H1 (cell line): Measurements from ENCODE around the gene TBC1D28.
"Not testable (repeated sequence)": the region's sequence is repeated elsewhere in the genome, so short reads cannot be mapped to it uniquely, and the experiment has no call there.

Experiments used
- CREB1 ChIP-seq: IDR thresholded peaks from 2 replicates; pipeline ENCODE4 v1.6.1; 2012; ENCODE audit warnings: inconsistent platforms
- EGR1 ChIP-seq: IDR thresholded peaks from 2 replicates; pipeline ENCODE4 v1.6.1; 2011; ENCODE audit warnings: low read depth, low read length, borderline replicate concordance
- EP300 ChIP-seq, 2 experiments: IDR thresholded peaks; 1 replicate in 1 of 2; 2 replicates in 1 of 2; pipeline ENCODE4 v1.6.1; 2011 to 2012; ENCODE audit warnings: low read depth in 2 of 2, low read length in 2 of 2, mild to moderate bottlenecking in 2 of 2, borderline replicate concordance in 1 of 2, inconsistent platforms in 1 of 2, moderate library complexity in 1 of 2
- EZH2 ChIP-seq: fragments of 200-600 bp; sonication (generic); IDR thresholded peaks from 2 replicates; pipeline ENCODE4 v1.7.1; 2012; ENCODE audit warnings: low read depth, mild to moderate bottlenecking, moderate library complexity, low read length, inconsistent platforms; ENCODE audit not compliant: severe bottlenecking
- GTF2F1 ChIP-seq: IDR thresholded peaks from 2 replicates; pipeline ENCODE4 v1.6.1; 2012; ENCODE audit warnings: low read depth, low read length, improper control_type of control experiment, borderline replicate concordance
- POLR2A ChIP-seq, 2 experiments: IDR thresholded peaks; 1 replicate in 1 of 2; 2 replicates in 1 of 2; pipeline ENCODE4 v1.6.1; 2011; ENCODE audit warnings: low read depth in 2 of 2, low read length in 2 of 2, mild to moderate bottlenecking in 2 of 2; ENCODE audit errors: control extremely low read depth in 1 of 2
- RAD21 ChIP-seq, 2 experiments: IDR thresholded peaks in 1 of 2; conservative IDR thresholded peaks in 1 of 2; 2 replicates each; pipeline ENCODE4 v1.6.1; 2011; ENCODE audit warnings: low read depth in 2 of 2, low read length in 2 of 2, improper control_type of control experiment in 1 of 2, inconsistent platforms in 1 of 2, mild to moderate bottlenecking in 1 of 2, moderate library complexity in 1 of 2
- SIX5 ChIP-seq: IDR thresholded peaks from 2 replicates; pipeline ENCODE4 v1.6.1; 2011; ENCODE audit warnings: mild to moderate bottlenecking, low read depth, low read length
- SRF ChIP-seq: IDR thresholded peaks from 2 replicates; pipeline ENCODE4 v1.6.1; 2011; ENCODE audit warnings: mild to moderate bottlenecking, low read depth, low read length, moderate library complexity
- SUZ12 ChIP-seq: fragments of 200-600 bp; sonication (generic); IDR thresholded peaks from 2 replicates; pipeline ENCODE4 v1.6.1; 2012; ENCODE audit warnings: mild to moderate bottlenecking, inconsistent platforms, low read length, moderate library complexity, mixed read lengths
- TBP ChIP-seq: IDR thresholded peaks from 2 replicates; pipeline ENCODE4 v1.6.1; 2011; ENCODE audit warnings: low read depth, low read length, improper control_type of control experiment
- YY1 ChIP-seq: IDR thresholded peaks from 2 replicates; pipeline ENCODE4 v1.6.1; 2011; ENCODE audit warnings: low read depth, mild to moderate bottlenecking, low read length
- TF ChIP-seq, protein P1 (sequence below), 3 experiments: IDR thresholded peaks; 1 replicate in 2 of 3; 2 replicates in 1 of 3; pipeline versions ENCODE4 v1.5.1 to v1.6.1; 2011; ENCODE audit warnings: low read length in 3 of 3, mild to moderate bottlenecking in 3 of 3, inconsistent platforms in 2 of 3, low read depth in 1 of 3, moderate library complexity in 1 of 3; ENCODE audit not compliant: insufficient read depth in 1 of 3; ENCODE audit errors: control extremely low read depth in 1 of 3
- TF ChIP-seq, protein P2 (sequence below): IDR thresholded peaks from 2 replicates; pipeline ENCODE4 v1.6.1; 2011; ENCODE audit warnings: low read length, improper control_type of control experiment

DNA sequence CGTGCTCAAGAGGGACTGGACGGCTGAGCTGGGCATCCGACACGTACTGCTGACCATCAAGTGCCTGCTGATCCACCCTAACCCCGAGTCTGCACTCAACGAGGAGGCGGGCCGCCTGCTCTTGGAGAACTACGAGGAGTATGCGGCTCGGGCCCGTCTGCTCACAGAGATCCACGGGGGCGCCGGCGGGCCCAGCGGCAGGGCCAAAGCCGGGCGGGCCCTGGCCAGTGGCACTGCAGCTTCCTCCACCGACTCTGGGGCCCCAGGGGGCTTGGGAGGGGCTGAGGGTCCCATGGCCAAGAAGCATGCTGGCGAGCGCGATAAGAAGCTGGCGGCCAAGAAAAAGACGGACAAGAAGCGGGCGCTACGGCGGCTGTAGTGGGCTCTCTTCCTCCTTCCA, 33.2 kb upstream of the TBC1D28 start:
- TF ChIP-seq, protein P1, sequence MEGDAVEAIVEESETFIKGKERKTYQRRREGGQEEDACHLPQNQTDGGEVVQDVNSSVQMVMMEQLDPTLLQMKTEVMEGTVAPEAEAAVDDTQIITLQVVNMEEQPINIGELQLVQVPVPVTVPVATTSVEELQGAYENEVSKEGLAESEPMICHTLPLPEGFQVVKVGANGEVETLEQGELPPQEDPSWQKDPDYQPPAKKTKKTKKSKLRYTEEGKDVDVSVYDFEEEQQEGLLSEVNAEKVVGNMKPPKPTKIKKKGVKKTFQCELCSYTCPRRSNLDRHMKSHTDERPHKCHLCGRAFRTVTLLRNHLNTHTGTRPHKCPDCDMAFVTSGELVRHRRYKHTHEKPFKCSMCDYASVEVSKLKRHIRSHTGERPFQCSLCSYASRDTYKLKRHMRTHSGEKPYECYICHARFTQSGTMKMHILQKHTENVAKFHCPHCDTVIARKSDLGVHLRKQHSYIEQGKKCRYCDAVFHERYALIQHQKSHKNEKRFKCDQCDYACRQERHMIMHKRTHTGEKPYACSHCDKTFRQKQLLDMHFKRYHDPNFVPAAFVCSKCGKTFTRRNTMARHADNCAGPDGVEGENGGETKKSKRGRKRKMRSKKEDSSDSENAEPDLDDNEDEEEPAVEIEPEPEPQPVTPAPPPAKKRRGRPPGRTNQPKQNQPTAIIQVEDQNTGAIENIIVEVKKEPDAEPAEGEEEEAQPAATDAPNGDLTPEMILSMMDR (IDR thresholded peaks at IDR 0.05; ENCODE audit: control extremely low read depth in 1 of 3, insufficient read depth in 1 of 3, low read depth in 1 of 3, low read length in 3 of 3) = not testable (repeated sequence)
- TF ChIP-seq POLR2A (IDR thresholded peaks at IDR 0.05; ENCODE audit: control extremely low read depth in 1 of 2, low read depth in 2 of 2, low read length in 2 of 2); YY1; SUZ12; RAD21 (IDR thresholded peaks at IDR 0.05 in 1 of 2, conservative IDR thresholded peaks at IDR 0.05 in 1 of 2; ENCODE audit: low read depth in 2 of 2, low read length in 2 of 2); SRF; EP300 (IDR thresholded peaks at IDR 0.05; ENCODE audit: borderline replicate concordance in 1 of 2, low read depth in 2 of 2, low read length in 2 of 2); CREB1; SIX5; EGR1; GTF2F1; TBP; EZH2: not testable (repeated sequence)
- TF ChIP-seq, protein P2, sequence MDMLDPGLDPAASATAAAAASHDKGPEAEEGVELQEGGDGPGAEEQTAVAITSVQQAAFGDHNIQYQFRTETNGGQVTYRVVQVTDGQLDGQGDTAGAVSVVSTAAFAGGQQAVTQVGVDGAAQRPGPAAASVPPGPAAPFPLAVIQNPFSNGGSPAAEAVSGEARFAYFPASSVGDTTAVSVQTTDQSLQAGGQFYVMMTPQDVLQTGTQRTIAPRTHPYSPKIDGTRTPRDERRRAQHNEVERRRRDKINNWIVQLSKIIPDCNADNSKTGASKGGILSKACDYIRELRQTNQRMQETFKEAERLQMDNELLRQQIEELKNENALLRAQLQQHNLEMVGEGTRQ = not testable (repeated sequence)
